ENCODE measurements around the gene PLRG1.

The PLRG1 gene

GRCh38 chr4:154490234-154490582 lies 60.0 kb downstream of the PLRG1 start:
- no peak overlapping the region for H3K27ac ChIP-seq (ENCODE audit: low read length)
- no peaks in the 10 kb centered on the region for H3K36me3 ChIP-seq (ENCODE audit: control insufficient read depth in 1 of 2, insufficient read depth in 2 of 2, low read length in 2 of 2)
- H3K27me3 ChIP-seq (ENCODE audit: low read depth, low read length), result peaks cover 10% of the 10 kb centered on the region
- peak overlapping the region in 1 of 2 donors; percentile 64 for H3K4me3 ChIP-seq (ENCODE audit: low read depth in 1 of 2, low read length in 2 of 2)
- peaks cover 0 to 15% of the 10 kb centered on the region in 2 donors for H3K4me1 ChIP-seq (ENCODE audit: control insufficient read depth in 1 of 2, insufficient read depth in 2 of 2, low read length in 2 of 2)
- H3K9me3 ChIP-seq (ENCODE audit: control insufficient read depth in 1 of 2, low read length in 2 of 2), result no peaks in the 10 kb centered on the region

GRCh38 chr4:154489558-154490233 lies 60.5 kb downstream of the PLRG1 start:
- no peaks in the 10 kb centered on the region for H3K36me3 ChIP-seq (ENCODE audit: control insufficient read depth in 1 of 2, insufficient read depth in 2 of 2, low read length in 2 of 2)
- H3K27ac ChIP-seq (ENCODE audit: low read length), result no peak overlapping the region
- H3K9me3 ChIP-seq (ENCODE audit: control insufficient read depth in 1 of 2, low read length in 2 of 2), result no peaks in the 10 kb centered on the region
- H3K4me1 ChIP-seq (ENCODE audit: control insufficient read depth in 1 of 2, insufficient read depth in 2 of 2, low read length in 2 of 2), result peaks cover 0 to 15% of the 10 kb centered on the region in 2 donors
- H3K27me3 ChIP-seq (ENCODE audit: low read depth, low read length), result peaks cover 10% of the 10 kb centered on the region
- H3K4me3 ChIP-seq (ENCODE audit: low read depth in 1 of 2, low read length in 2 of 2), result peak overlapping the region in 1 of 2 donors; percentile 64

- Histone ChIP-seq H3K27me3 (ENCODE audit: low read depth, low read length) (peaks cover 6% of the 10 kb centered on the region), H3K4me3 (ENCODE audit: low read depth in 1 of 2, low read length in 2 of 2) (no peak overlapping the region), H3K36me3 (ENCODE audit: control insufficient read depth in 1 of 2, insufficient read depth in 2 of 2, low read length in 2 of 2) (no peaks in the 10 kb centered on the region), H3K9me3 (ENCODE audit: control insufficient read depth in 1 of 2, low read length in 2 of 2) (no peaks in the 10 kb centered on the region), H3K27ac (ENCODE audit: low read length) (no peak overlapping the region), H3K4me1 (ENCODE audit: control insufficient read depth in 1 of 2, insufficient read depth in 2 of 2, low read length in 2 of 2) (peaks cover 0 to 14% of the 10 kb centered on the region in 2 donors)
Observed at GRCh38 chr4:154487145-154487544, 63.1 kb downstream of the PLRG1 start.

- Histone ChIP-seq H3K9me3 (ENCODE audit: control insufficient read depth in 1 of 2, low read length in 2 of 2) (no peaks in the 10 kb centered on the region), H3K4me3 (ENCODE audit: low read depth in 1 of 2, low read length in 2 of 2) (no peak overlapping the region), H3K4me1 (ENCODE audit: control insufficient read depth in 1 of 2, insufficient read depth in 2 of 2, low read length in 2 of 2) (peaks cover 0 to 2% of the 10 kb centered on the region in 2 donors), H3K27ac (ENCODE audit: low read length) (no peak overlapping the region), H3K36me3 (ENCODE audit: control insufficient read depth in 1 of 2, insufficient read depth in 2 of 2, low read length in 2 of 2) (no peaks in the 10 kb centered on the region), H3K27me3 (ENCODE audit: low read depth, low read length) (peaks cover 5% of the 10 kb centered on the region)
Observed at GRCh38 chr4:154485127-154485773, 65.0 kb downstream of the PLRG1 start.

All from muscle layer of duodenum (tissue), 2 donors.